Activated T-cell treated with anti-CD3 and anti-CD28 coated beads, Interleukin-2, amount 50 U/mL, for 72 hours (primary cell): ENCODE data around the gene PARD3B. TPM values are rescaled to one million over a fixed set of nuclear protein-coding genes. Genes with fewer than 3 reads are reported as not detected.
"Not testable (repeated sequence)": the region's sequence is repeated elsewhere in the genome, so short reads cannot be mapped to it uniquely, and the experiment has no call there.

Source experiments
- ATAC-seq, 2 donors: fragments of 150-1000 bp; cut with Tn5 transposase; replicated peaks in 1 of 2; 2 replicates each; pipeline ENCODE4 v1.10.0; 2021; ENCODE audit warnings: moderate library complexity in 2 of 2, mild to moderate bottlenecking in 1 of 2
- DNase-seq, 2 donors: peaks; one replicate each; pipeline ENCODE4 v3.0.0; 2021 to 2022; ENCODE audit warnings: mixed read lengths in 1 of 2
- H3K27ac Mint-ChIP-seq: one replicate; pipeline ENCODE4 v1.8.0; 2022; ENCODE audit warnings: mild to moderate bottlenecking, moderate library complexity, mixed read lengths
- H3K27me3 Mint-ChIP-seq: one replicate; pipeline ENCODE4 v1.8.0; 2022; ENCODE audit warnings: low read depth, mixed read lengths
- H3K36me3 Mint-ChIP-seq, 2 donors: one replicate each; pipeline ENCODE4 v1.8.0; 2022; ENCODE audit warnings: mixed read lengths in 2 of 2, mild to moderate bottlenecking in 1 of 2; ENCODE audit not compliant: insufficient read depth in 2 of 2
- H3K4me1 Mint-ChIP-seq: one replicate; pipeline ENCODE4 v1.8.0; 2022; ENCODE audit warnings: low read depth, mixed read lengths
- H3K4me3 Mint-ChIP-seq, 2 donors: one replicate each; pipeline ENCODE4 v1.8.0; 2022; ENCODE audit warnings: mild to moderate bottlenecking in 2 of 2, mixed read lengths in 2 of 2, moderate library complexity in 2 of 2
- H3K9me3 Mint-ChIP-seq, 2 donors: one replicate each; pipeline ENCODE4 v1.8.0; 2022; ENCODE audit warnings: mixed read lengths in 2 of 2
- total RNA-seq, 2 donors: library from RNA; stranded (reverse); gene quantifications; one replicate each; pipeline ENCODE4 v1.2.3, GENCODE V29; 2022

PARD3B gene
- total RNA-seq, 2 donors from 2014 or later: 0.74 to 0.96 TPM

GRCh38 chr2:204551512-204551863, 6.2 kb downstream of the PARD3B start:
- no peak for ATAC-seq
- peaks cover 0 to 1% of the 10 kb centered on the region in 2 donors for H3K9me3 Mint-ChIP-seq
- no peaks in the 10 kb centered on the region for H3K4me1 Mint-ChIP-seq

GRCh38 chr2:204557604-204558003, 12.3 kb downstream of the PARD3B start:
- peaks cover 21% of the 10 kb centered on the region for H3K27me3 Mint-ChIP-seq
- ATAC-seq (no peak), DNase-seq (no peak)
- no peak overlapping the region for H3K27ac Mint-ChIP-seq
- H3K9me3 Mint-ChIP-seq: peaks cover 0 to 7% of the 10 kb centered on the region in 2 donors
- peaks cover 0 to 5% of the 10 kb centered on the region in 2 donors for H3K36me3 Mint-ChIP-seq
- no peaks in the 10 kb centered on the region for H3K4me1 Mint-ChIP-seq
- H3K4me3 Mint-ChIP-seq: no peak overlapping the region

More at GRCh38 chr2:204551512-204551863, 6.2 kb downstream of the PARD3B start:
- Mint-ChIP-seq H3K27me3 (peaks cover 23% of the 10 kb centered on the region), H3K27ac (no peak overlapping the region), H3K4me3 (no peak overlapping the region), H3K36me3 (no peaks in the 10 kb centered on the region)
- no peak for DNase-seq

- not testable (repeated sequence) for H3K4me3 Mint-ChIP-seq, DNase-seq, H3K36me3 Mint-ChIP-seq, H3K4me1 Mint-ChIP-seq, ATAC-seq, H3K9me3 Mint-ChIP-seq, H3K27ac Mint-ChIP-seq
- peaks cover 28% of the 10 kb centered on the region for H3K27me3 Mint-ChIP-seq
These were observed 14.1 kb downstream of the PARD3B start for GRCh38 chr2:204559358-204559757.

GRCh38 chr2:204560902-204561301, 15.6 kb downstream of the PARD3B start:
- ATAC-seq (no peak), DNase-seq (no peak)
- H3K9me3 Mint-ChIP-seq: peaks cover 0 to 6% of the 10 kb centered on the region in 2 donors
- peaks cover 0 to 5% of the 10 kb centered on the region in 2 donors for H3K36me3 Mint-ChIP-seq
- no peak overlapping the region for H3K27ac Mint-ChIP-seq
- H3K4me3 Mint-ChIP-seq: no peak overlapping the region
- H3K27me3 Mint-ChIP-seq: peaks cover 23% of the 10 kb centered on the region
- H3K4me1 Mint-ChIP-seq: no peaks in the 10 kb centered on the region

GRCh38 chr2:204561771-204562170, 16.5 kb downstream of the PARD3B start:
- no peak overlapping the region for H3K4me3 Mint-ChIP-seq
- no peaks in the 10 kb centered on the region for H3K4me1 Mint-ChIP-seq
- peaks cover 0 to 6% of the 10 kb centered on the region in 2 donors for H3K9me3 Mint-ChIP-seq
- ATAC-seq (no peak), DNase-seq (no peak)
- no peak overlapping the region for H3K27ac Mint-ChIP-seq
- peaks cover 22% of the 10 kb centered on the region for H3K27me3 Mint-ChIP-seq
- peaks cover 0 to 5% of the 10 kb centered on the region in 2 donors for H3K36me3 Mint-ChIP-seq

- no peaks in the 10 kb centered on the region for H3K36me3 Mint-ChIP-seq
- no peak overlapping the region for H3K27ac Mint-ChIP-seq
- H3K27me3 Mint-ChIP-seq: peaks cover 7% of the 10 kb centered on the region
- ATAC-seq (no peak), DNase-seq (no peak)
- H3K4me1 Mint-ChIP-seq: no peaks in the 10 kb centered on the region
- no peaks in the 10 kb centered on the region for H3K9me3 Mint-ChIP-seq
- H3K4me3 Mint-ChIP-seq: no peak overlapping the region
These were observed 21.2 kb downstream of the PARD3B start for GRCh38 chr2:204566439-204566838.

GRCh38 chr2:204570421-204570820, 25.1 kb downstream of the PARD3B start:
- H3K9me3 Mint-ChIP-seq: no peaks in the 10 kb centered on the region
- no peaks in the 10 kb centered on the region for H3K36me3 Mint-ChIP-seq
- DNase-seq (no peak), ATAC-seq (no peak)
- H3K4me1 Mint-ChIP-seq: no peaks in the 10 kb centered on the region
- no peak overlapping the region for H3K27ac Mint-ChIP-seq
- no peak overlapping the region for H3K4me3 Mint-ChIP-seq
- H3K27me3 Mint-ChIP-seq: no peaks in the 10 kb centered on the region

- H3K9me3 Mint-ChIP-seq: no peaks in the 10 kb centered on the region
- no peaks in the 10 kb centered on the region for H3K4me1 Mint-ChIP-seq
These were observed 25.8 kb downstream of the PARD3B start for GRCh38 chr2:204571041-204571440.

GRCh38 chr2:204571911-204572310, 26.6 kb downstream of the PARD3B start:
- ATAC-seq (no peak), DNase-seq (no peak)
- Mint-ChIP-seq H3K27me3 (no peaks in the 10 kb centered on the region), H3K9me3 (no peaks in the 10 kb centered on the region), H3K36me3 (no peaks in the 10 kb centered on the region), H3K27ac (no peak overlapping the region), H3K4me1 (no peaks in the 10 kb centered on the region), H3K4me3 (no peak overlapping the region)

More at GRCh38 chr2:204571041-204571440, 25.8 kb downstream of the PARD3B start:
- no peak for DNase-seq
- Mint-ChIP-seq H3K27ac (no peak overlapping the region), H3K27me3 (no peaks in the 10 kb centered on the region), H3K36me3 (no peaks in the 10 kb centered on the region), H3K4me3 (no peak overlapping the region)
- ATAC-seq: no peak

- no peak for ATAC-seq
These were observed 27.9 kb downstream of the PARD3B start for GRCh38 chr2:204573221-204573620.

GRCh38 chr2:204574486-204574885, 29.2 kb downstream of the PARD3B start:
- Mint-ChIP-seq H3K4me1 (no peaks in the 10 kb centered on the region), H3K27me3 (no peaks in the 10 kb centered on the region), H3K27ac (no peak overlapping the region), H3K4me3 (no peak overlapping the region), H3K36me3 (no peaks in the 10 kb centered on the region), H3K9me3 (peaks cover 0 to 2% of the 10 kb centered on the region in 2 donors)
- DNase-seq (no peak), ATAC-seq (no peak)

More at GRCh38 chr2:204573221-204573620, 27.9 kb downstream of the PARD3B start:
- no peak overlapping the region for H3K4me3 Mint-ChIP-seq
- no peak overlapping the region for H3K27ac Mint-ChIP-seq
- H3K36me3 Mint-ChIP-seq: no peaks in the 10 kb centered on the region
- no peaks in the 10 kb centered on the region for H3K9me3 Mint-ChIP-seq
- no peak for DNase-seq
- no peaks in the 10 kb centered on the region for H3K4me1 Mint-ChIP-seq
- no peaks in the 10 kb centered on the region for H3K27me3 Mint-ChIP-seq

- no peak overlapping the region for H3K27ac Mint-ChIP-seq
- no peaks in the 10 kb centered on the region for H3K27me3 Mint-ChIP-seq
- no peaks in the 10 kb centered on the region for H3K36me3 Mint-ChIP-seq
- no peaks in the 10 kb centered on the region for H3K4me1 Mint-ChIP-seq
- peaks cover 0 to 2% of the 10 kb centered on the region in 2 donors for H3K9me3 Mint-ChIP-seq
- ATAC-seq: no peak
- no peak overlapping the region for H3K4me3 Mint-ChIP-seq
- DNase-seq: no peak
These were observed 30.2 kb downstream of the PARD3B start for GRCh38 chr2:204575463-204575862.

- Mint-ChIP-seq H3K9me3 (peaks cover 0 to 2% of the 10 kb centered on the region in 2 donors), H3K27me3 (no peaks in the 10 kb centered on the region), H3K27ac (no peak overlapping the region), H3K36me3 (no peaks in the 10 kb centered on the region), H3K4me1 (no peaks in the 10 kb centered on the region), H3K4me3 (no peak overlapping the region)
- DNase-seq (peak; percentile 7), ATAC-seq (peak in 1 of 2 donors; percentile 49)
These were observed 31.2 kb downstream of the PARD3B start for GRCh38 chr2:204576362-204576979.
